Loucy (cell line): ENCODE data around the gene CTRB1.

Experiments
- CTCF ChIP-seq: fragments of 200-600 bp; sonication (generic); conservative IDR thresholded peaks from 2 replicates; pipeline ENCODE4 v1.5.1; 2014; ENCODE audit warnings: mild to moderate bottlenecking, antibody characterized with exemption, low read length
- EZH2phosphoT487 ChIP-seq: fragments of 200-600 bp; IDR thresholded peaks from 2 replicates; pipeline ENCODE4 v1.6.1; 2018; ENCODE audit warnings: antibody characterized with exemption, mild to moderate bottlenecking, moderate library complexity, borderline replicate concordance

- TF ChIP-seq CTCF (no peak), EZH2phosphoT487 (no peak)
These were observed 41.9 kb upstream of the CTRB1 start for GRCh38 chr16:75176926-75177325.
